ENCODE data around the gene ZRANB3.

The ZRANB3 gene

GRCh38 chr2:135246711-135247270 is 284.2 kb downstream of the ZRANB3 start:
- DNase-seq (ENCODE audit: low read depth): no peak

GRCh38 chr2:135245071-135245470 is 285.9 kb downstream of the ZRANB3 start:
- DNase-seq (ENCODE audit: low read depth): peak; percentile 41

DNA sequence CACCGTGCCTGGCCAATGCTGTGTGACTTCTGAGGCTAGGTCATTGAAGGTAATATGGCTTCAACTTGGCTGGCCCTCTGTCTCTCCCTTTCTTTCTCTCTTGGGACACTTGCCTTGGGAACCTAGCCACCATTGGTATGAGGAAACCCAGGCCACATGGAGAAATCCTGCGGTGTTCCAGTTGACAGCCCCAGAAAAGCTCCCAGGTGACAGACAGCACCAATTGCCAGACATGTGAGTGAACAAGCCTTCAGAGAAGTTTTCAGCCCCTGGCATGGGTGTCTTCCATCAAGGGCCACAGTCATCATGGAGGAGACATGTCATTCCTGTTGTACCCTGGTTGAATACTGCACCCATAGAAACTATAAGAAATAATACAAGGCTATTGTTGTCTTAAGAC is 292.4 kb downstream of the ZRANB3 start:
- DNase-seq (ENCODE audit: low read depth): no peak

DNA sequence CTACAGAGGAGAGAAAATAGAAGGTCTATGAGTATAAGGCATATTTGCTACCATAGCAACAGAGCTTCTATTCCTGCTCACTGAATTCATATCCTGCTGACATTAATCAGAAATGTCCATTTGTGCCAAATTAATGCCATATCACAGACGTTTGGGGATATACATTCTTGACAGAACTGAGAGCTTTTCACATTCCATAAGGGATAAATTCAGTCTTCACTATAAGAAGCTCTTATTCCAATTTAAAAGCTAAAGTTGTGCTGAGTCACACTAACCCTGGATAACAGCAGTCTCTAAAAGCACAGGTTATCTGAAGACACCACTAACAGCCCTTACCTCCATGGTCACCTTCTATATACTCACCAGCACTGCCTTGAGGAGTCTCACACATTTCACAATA is 300.9 kb downstream of the ZRANB3 start:
- no peak for DNase-seq (ENCODE audit: low read depth)

- DNase-seq (ENCODE audit: low read depth): no peak
These were observed 303.6 kb downstream of the ZRANB3 start for GRCh38 chr2:135227386-135227785.

GRCh38 chr2:135226961-135227360 is 304.1 kb downstream of the ZRANB3 start:
- no peak for DNase-seq (ENCODE audit: low read depth)

DNA sequence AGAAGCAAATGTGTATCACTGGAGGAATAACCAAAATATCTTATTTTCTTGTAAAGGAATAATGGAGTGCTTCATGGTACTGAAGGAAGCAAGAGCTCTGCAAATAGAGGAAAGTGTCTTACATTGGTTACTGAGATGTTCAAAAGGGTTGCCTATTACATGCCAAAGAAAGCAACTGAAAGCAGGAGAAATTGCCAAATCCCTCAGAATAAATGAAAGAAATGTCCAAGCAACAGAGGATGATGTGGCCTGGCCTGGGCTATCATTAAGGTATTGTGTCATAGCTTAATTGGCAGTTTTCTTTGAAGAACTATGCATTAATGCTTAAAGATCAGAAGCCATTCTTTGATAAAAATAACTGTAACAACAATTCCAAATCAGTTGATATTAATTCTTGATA is 305.2 kb downstream of the ZRANB3 start:
- no peak for DNase-seq (ENCODE audit: low read depth)

DNA sequence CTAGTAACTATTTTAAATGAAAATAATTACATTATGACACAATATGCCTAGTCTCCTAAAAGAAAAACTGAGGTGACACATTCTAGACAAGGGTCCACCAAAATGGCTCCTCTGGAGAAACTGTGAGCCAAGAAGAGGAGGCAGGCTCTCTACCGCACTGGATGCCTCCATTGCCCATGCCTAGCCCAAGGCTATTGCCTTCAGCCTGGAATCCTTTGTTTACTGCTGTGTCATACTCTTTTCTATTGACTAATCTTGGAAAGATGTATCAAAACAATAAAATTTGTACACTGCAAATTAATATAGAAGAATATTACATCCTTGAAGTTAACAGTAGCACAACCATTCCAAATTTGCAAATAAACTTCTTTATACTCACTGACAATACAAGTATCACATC is 311.8 kb downstream of the ZRANB3 start:
- no peak for DNase-seq (ENCODE audit: low read depth)

DNA sequence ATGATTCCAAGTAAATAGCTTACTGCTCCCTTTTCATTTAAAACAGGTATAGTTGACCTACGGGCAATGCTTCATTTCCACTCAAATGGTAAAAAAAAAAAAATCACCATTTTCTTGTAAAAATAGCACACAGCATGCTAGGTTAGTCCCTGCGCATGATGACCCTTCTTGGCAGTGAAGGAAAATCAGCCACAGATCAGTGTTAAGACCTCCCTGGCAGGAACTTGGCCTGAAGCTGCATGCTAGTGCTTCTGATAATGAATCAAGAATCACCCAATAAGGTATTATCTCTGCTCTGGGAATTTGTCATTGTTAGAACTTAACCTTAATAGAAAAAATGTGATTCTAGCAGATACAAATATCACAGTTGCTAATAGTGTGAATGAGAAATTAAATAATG is 312.6 kb downstream of the ZRANB3 start:
- DNase-seq (ENCODE audit: low read depth): no peak

GRCh38 chr2:135212757-135213156 is 318.3 kb downstream of the ZRANB3 start:
- DNase-seq (ENCODE audit: low read depth): no peak

- no peak for DNase-seq (ENCODE audit: low read depth)
These were observed 323.0 kb downstream of the ZRANB3 start for GRCh38 chr2:135208016-135208415.

DNA sequence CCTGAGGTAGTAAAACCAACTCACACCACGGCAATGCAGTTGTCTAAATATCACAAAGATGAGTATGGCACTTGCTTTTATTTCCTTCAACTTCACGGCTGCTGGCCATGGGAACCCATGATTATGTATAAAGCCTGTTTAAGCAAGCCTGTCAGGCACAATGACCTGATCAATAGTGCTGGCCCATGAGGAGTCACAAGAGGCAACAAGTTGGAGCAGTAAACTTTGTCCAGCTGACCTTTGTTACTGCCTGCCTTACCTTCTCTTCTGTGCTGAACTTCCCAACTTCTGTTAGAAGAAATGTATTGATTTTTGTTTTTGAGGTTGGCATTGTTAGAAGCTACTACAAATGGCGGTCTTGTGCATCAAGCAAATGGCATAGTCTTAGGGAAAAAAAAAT is 327.1 kb downstream of the ZRANB3 start:
- DNase-seq (ENCODE audit: low read depth): no peak

DNA sequence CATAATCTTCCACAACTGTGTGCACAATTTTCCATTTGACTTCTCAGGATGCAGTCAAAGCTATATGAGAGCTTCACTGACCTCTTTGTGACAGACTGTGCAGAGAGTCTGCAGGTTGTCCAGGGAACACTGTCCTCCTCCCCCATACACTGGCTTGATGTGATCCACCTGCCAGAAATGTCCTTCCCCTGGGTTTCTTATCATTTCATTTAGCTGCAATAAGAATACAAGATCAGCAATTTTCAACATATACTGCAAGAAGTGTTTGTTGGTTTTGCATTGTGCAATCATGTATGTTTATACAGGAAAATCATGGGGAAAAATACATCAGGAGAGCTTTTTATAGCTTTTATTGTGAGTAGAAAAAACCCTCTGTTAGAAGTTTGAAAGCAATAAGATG is 328.3 kb downstream of the ZRANB3 start:
- no peak for DNase-seq (ENCODE audit: low read depth)

DNA sequence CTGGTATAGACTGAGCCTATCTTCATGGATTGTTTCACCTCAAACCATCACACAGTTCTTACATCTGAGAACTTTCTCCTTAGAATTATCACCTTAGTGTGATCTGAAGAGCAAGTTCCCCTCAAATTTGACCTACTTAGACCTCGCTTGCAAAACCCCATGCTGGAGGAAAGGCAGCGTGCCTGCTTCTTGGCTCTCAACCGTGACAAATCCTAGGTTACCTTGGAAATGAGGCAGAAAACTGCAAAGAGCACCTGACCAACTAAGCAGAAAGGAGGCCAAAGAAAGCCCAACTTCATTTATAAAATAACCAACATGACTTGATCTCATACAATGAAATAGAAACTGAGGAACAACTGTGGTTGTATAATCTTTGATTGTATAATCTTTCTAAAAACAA is 332.5 kb downstream of the ZRANB3 start:
- DNase-seq (ENCODE audit: low read depth): no peak

GRCh38 chr2:135190799-135191198 is 340.2 kb downstream of the ZRANB3 start:
- no peak for DNase-seq (ENCODE audit: low read depth)

GRCh38 chr2:135189148-135189547 is 341.9 kb downstream of the ZRANB3 start:
- DNase-seq (ENCODE audit: low read depth): no peak

- no peak for DNase-seq (ENCODE audit: low read depth)
These were observed 343.7 kb downstream of the ZRANB3 start for GRCh38 chr2:135187270-135187669.

DNA sequence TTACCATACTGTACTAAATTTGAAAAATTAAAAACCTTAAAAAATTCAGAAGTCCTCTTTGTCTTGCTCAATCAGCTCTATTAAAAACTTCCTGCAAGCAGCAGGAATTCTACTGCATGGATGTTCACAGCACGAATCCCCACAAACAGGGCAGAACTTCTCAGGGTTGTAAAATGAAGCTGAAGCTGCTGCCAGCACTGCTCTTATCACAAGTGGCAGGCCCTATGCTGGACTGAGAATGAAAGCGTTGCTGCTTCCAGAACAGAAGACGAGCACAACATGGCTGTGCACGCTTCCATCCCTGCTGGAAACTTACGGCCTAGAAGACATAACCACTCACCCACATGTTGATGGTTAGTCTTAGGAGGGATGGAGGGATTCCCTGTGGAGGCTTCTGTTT is 345.0 kb downstream of the ZRANB3 start:
- DNase-seq (ENCODE audit: low read depth): no peak

- DNase-seq (ENCODE audit: low read depth): no peak
These were observed 347.2 kb downstream of the ZRANB3 start for GRCh38 chr2:135183822-135184221.

GRCh38 chr2:135182601-135183000 is 348.4 kb downstream of the ZRANB3 start:
- no peak for DNase-seq (ENCODE audit: low read depth)

- DNase-seq (ENCODE audit: low read depth): no peak
These were observed 348.8 kb downstream of the ZRANB3 start for GRCh38 chr2:135182190-135182589.

GRCh38 chr2:135179689-135180088 is 351.3 kb downstream of the ZRANB3 start:
- no peak for DNase-seq (ENCODE audit: low read depth)

DNA sequence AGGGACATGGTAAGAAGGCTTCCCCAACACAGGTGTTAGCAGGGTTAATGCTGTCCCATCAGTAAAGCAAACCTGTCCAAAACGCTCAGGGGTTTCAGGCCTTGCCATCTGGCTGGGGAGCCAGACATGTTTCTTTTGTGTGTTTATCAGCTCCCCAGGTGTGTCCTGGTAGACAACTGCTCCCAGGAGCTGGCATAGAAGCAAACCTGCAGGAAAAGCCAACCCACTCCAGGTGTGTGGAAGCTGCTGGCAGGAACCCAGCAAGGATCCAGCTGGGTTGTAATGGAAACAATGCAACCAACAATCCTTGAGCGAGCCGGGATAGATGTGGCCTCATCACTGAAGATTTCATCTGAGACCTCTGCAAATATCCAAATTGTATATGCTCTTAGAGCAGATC is 355.8 kb downstream of the ZRANB3 start:
- DNase-seq (ENCODE audit: low read depth): no peak

DNA sequence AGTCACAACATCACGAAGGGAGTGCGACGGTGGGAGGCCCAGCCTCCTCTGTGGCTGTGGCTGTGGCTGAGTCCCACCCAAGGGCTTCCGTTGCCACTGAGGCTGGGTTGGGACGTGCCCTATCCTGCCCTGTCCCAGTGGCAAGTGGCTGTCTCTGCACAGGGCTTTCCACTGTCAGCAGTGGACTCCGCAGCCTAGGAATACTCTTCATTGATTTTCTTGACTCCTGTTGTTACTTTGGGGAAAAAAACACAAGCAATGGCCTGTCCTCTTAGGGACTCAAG is 356.3 kb downstream of the ZRANB3 start:
- no peak for DNase-seq (ENCODE audit: low read depth)

Data from non-pigmented ciliary epithelial cell (primary cell).